Thyroid gland (tissue), 4 donors: ENCODE results near the gene BAZ1B. TPM values are rescaled to one million over a fixed set of nuclear protein-coding genes. Genes with fewer than 3 reads are reported as not detected.

Experiments
- DNase-seq, 2 donors: peaks; one replicate each; pipeline ENCODE4 v3.0.0-alpha.2; 2019
- H3K27ac ChIP-seq, 3 donors: fragments of 200-600 bp; sonication (generic); 1 replicate in 2 of 3; 2 replicates in 1 of 3; pipeline ENCODE4 v1.5.1; 2016 to 2019; ENCODE audit warnings: mild to moderate bottlenecking in 1 of 3, moderate library complexity in 1 of 3
- H3K27me3 ChIP-seq: fragments of 200-600 bp; sonication (generic); one replicate; pipeline ENCODE4 v1.5.1; 2019
- H3K36me3 ChIP-seq, 2 donors: fragments of 200-600 bp; sonication (generic); one replicate each; pipeline ENCODE4 v1.5.1; 2016 to 2019
- H3K4me1 ChIP-seq, 2 donors: fragments of 200-600 bp; sonication (generic); one replicate each; pipeline ENCODE4 v1.5.1; 2017 to 2019
- H3K4me3 ChIP-seq, 3 donors: fragments of 200-600 bp; sonication (generic); replicated peaks in 1 of 3; 1 replicate in 2 of 3; 2 replicates in 1 of 3; pipeline ENCODE4 v1.5.1; 2016; ENCODE audit warnings: mild to moderate bottlenecking in 1 of 3
- H3K9me3 ChIP-seq: fragments of 200-600 bp; sonication (generic); one replicate; pipeline ENCODE4 v1.5.1; 2017
- CTCF ChIP-seq, 6 experiments: fragments of 200-600 bp in 3 of 6; fragments of 450-650 bp in 3 of 6; sonication (generic) in 3 of 6; IDR thresholded peaks; one replicate each; pipeline ENCODE4 v1.5.1; 2016 to 2019; ENCODE audit warnings: antibody characterized with exemption in 6 of 6, mild to moderate bottlenecking in 2 of 6, inconsistent platforms in 1 of 6, moderate library complexity in 1 of 6
- POLR2A ChIP-seq, 2 donors: fragments of 450-650 bp; IDR thresholded peaks; one replicate each; pipeline ENCODE4 v1.6.1; 2017; ENCODE audit warnings: antibody characterized with exemption in 2 of 2, mild to moderate bottlenecking in 2 of 2, moderate library complexity in 1 of 2
- WGBS, 2 donors: methylation state at CpG; one replicate each; pipeline ENCODE4 v1.1.5; 2017; 5-methylcytosine and 5-hydroxymethylcytosine counted together
- intact Hi-C: fragments of 100-400 bp; cut with DNase I; formaldehyde crosslinking; loops from one replicate; pipeline ENCODE4 v1.15.1; 2023
- total RNA-seq, 4 donors: library from RNA; depleted of rRNA; stranded (reverse); fragments of >200 nt; gene quantifications; one replicate each; pipeline ENCODE4 v1.2.3, GENCODE V29; 2016

BAZ1B gene, protein sequence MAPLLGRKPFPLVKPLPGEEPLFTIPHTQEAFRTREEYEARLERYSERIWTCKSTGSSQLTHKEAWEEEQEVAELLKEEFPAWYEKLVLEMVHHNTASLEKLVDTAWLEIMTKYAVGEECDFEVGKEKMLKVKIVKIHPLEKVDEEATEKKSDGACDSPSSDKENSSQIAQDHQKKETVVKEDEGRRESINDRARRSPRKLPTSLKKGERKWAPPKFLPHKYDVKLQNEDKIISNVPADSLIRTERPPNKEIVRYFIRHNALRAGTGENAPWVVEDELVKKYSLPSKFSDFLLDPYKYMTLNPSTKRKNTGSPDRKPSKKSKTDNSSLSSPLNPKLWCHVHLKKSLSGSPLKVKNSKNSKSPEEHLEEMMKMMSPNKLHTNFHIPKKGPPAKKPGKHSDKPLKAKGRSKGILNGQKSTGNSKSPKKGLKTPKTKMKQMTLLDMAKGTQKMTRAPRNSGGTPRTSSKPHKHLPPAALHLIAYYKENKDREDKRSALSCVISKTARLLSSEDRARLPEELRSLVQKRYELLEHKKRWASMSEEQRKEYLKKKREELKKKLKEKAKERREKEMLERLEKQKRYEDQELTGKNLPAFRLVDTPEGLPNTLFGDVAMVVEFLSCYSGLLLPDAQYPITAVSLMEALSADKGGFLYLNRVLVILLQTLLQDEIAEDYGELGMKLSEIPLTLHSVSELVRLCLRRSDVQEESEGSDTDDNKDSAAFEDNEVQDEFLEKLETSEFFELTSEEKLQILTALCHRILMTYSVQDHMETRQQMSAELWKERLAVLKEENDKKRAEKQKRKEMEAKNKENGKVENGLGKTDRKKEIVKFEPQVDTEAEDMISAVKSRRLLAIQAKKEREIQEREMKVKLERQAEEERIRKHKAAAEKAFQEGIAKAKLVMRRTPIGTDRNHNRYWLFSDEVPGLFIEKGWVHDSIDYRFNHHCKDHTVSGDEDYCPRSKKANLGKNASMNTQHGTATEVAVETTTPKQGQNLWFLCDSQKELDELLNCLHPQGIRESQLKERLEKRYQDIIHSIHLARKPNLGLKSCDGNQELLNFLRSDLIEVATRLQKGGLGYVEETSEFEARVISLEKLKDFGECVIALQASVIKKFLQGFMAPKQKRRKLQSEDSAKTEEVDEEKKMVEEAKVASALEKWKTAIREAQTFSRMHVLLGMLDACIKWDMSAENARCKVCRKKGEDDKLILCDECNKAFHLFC (N-terminal part only)
- 10 to 100 TPM; 52.8 to 69.0 (median 55.1) TPM for total RNA-seq

GRCh38 chr7:73522105-73522872, at the start of gene BAZ1B:
TSS of gene BAZ1B (minus strand) at chr7:73522293. CDS start at chr7:73521933, 360 bp downstream.
- intact Hi-C loops, result no loop called here
- H3K4me1 ChIP-seq, result peaks cover 29 to 30% of the 10 kb centered on the region in 2 donors
- peak; percentile 99 for DNase-seq
- no peaks in the 10 kb centered on the region for H3K36me3 ChIP-seq
- H3K27ac ChIP-seq, result peak within 1 kb of the TSS; percentile 85 to 96 (median 92)
- H3K9me3 ChIP-seq, result no peaks in the 10 kb centered on the region
- WGBS, 2 donors, result 0 to 1% methylated on average over 27 to 59 of the region's 71 CpGs
- no peaks in the 10 kb centered on the region for H3K27me3 ChIP-seq
- peak in 1 of 2 donors; percentile 84 for TF ChIP-seq POLR2A (IDR thresholded peaks at IDR 0.05)
- peak in 3 of 6 experiments; percentile 12 to 19 (median 13) for TF ChIP-seq CTCF (IDR thresholded peaks at IDR 0.05)
- H3K4me3 ChIP-seq, result peak within 1 kb of the TSS; percentile 48 to 91 (median 84)

DNA sequence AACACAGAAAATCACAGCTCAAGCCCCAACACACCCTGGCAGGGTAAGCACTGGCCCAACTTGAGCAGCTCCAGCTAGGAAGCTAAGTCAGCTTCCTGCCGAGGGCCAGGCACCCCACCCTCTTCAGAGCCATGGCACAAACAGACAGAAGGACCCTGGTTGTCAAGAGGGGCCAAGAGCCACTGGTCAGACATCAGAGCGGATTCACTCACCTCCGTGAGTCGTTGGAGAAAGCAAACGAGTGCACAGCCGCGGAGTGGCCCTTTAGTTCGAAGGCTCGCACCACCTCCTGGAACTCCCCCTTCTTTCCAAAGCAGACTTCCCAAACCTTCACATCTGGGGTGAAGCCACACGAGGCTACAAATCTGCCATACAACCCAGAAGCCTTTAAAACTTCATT, 48.9 kb upstream of the BAZ1B start:
- intact Hi-C loops, result no loop called here
- WGBS, 2 donors, result 94 to 98% methylated on average over 9 of the region's 10 CpGs
- H3K4me1 ChIP-seq, result no peaks in the 10 kb centered on the region
- no peaks in the 10 kb centered on the region for H3K27me3 ChIP-seq
- no peaks in the 10 kb centered on the region for H3K9me3 ChIP-seq
- H3K4me3 ChIP-seq, result no peak overlapping the region
- TF ChIP-seq POLR2A (IDR thresholded peaks at IDR 0.05) (no peak), CTCF (IDR thresholded peaks at IDR 0.05) (no peak)
- no peak for DNase-seq
- peaks cover 50 to 51% of the 10 kb centered on the region in 2 donors for H3K36me3 ChIP-seq
- no peak overlapping the region for H3K27ac ChIP-seq

DNA sequence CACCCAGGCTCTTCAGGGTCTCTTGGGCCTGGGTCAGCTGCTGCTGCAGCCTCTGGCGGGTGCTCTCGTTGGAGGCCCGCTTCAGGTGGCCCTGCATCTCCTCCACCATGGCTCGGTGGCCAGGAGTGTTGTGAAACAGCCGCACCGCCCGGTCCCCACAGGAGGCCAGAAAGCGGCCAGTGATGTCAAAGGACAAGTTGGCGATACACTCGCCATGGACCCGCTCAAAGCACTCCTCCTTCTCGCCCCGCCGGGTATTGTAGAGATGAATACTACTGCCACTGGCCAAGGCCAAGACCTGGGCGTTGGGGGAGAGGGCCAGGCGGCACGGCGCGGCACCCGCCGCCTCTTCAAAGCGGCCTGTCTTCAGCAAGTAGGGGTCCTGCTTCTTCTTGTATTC, 48.4 kb upstream of the BAZ1B start:
- 97 to 98% methylated on average over 11 to 22 of the region's 22 CpGs for WGBS, 2 donors
- no peaks in the 10 kb centered on the region for H3K9me3 ChIP-seq
- no peaks in the 10 kb centered on the region for H3K4me1 ChIP-seq
- intact Hi-C loops, result no loop called here
- no peak for DNase-seq
- peaks cover 50 to 51% of the 10 kb centered on the region in 2 donors for H3K36me3 ChIP-seq
- H3K4me3 ChIP-seq, result no peak overlapping the region
- TF ChIP-seq POLR2A (IDR thresholded peaks at IDR 0.05) (no peak), CTCF (IDR thresholded peaks at IDR 0.05) (no peak)
- no peaks in the 10 kb centered on the region for H3K27me3 ChIP-seq
- no peak overlapping the region for H3K27ac ChIP-seq

- WGBS, 2 donors, result 82 to 83% methylated on average over 5 of the region's 5 CpGs
Measured at GRCh38 chr7:73569042-73569608, 47.0 kb upstream of the BAZ1B start.

More at GRCh38 chr7:73569042-73569608, 47.0 kb upstream of the BAZ1B start:
- DNase-seq, result no peak
- no peaks in the 10 kb centered on the region for H3K4me1 ChIP-seq
- no peak for TF ChIP-seq CTCF (IDR thresholded peaks at IDR 0.05)
- TF ChIP-seq POLR2A (IDR thresholded peaks at IDR 0.05), result no peak
- no peak overlapping the region for H3K4me3 ChIP-seq
- H3K27ac ChIP-seq, result no peak overlapping the region
- H3K27me3 ChIP-seq, result no peaks in the 10 kb centered on the region
- intact Hi-C loops, result no loop called here
- H3K9me3 ChIP-seq, result no peaks in the 10 kb centered on the region
- H3K36me3 ChIP-seq, result peaks cover 43 to 46% of the 10 kb centered on the region in 2 donors
